ENCODE data around the gene AASDHPPT.

The AASDHPPT gene

GRCh38 chr11:106061249-106061784, 16.1 kb upstream of the AASDHPPT start:
- Histone ChIP-seq H3K9ac (ENCODE audit: low read depth, low read length) (no peak overlapping the region), H3K4me3 (ENCODE audit: low read length) (no peak overlapping the region), H3K27me3 (ENCODE audit: control insufficient read depth, insufficient read depth, low read length) (no peaks in the 10 kb centered on the region), H3K4me2 (ENCODE audit: low read length) (no peak overlapping the region), H3K4me1 (ENCODE audit: control insufficient read depth, insufficient read depth, low read length) (no peaks in the 10 kb centered on the region), H3K36me3 (ENCODE audit: insufficient read depth, low read length) (no peaks in the 10 kb centered on the region), H3K9me3 (replicated peaks; ENCODE audit: low read length) (no peaks in the 10 kb centered on the region)

GRCh38 chr11:106061954-106062949, 15.2 kb upstream of the AASDHPPT start:
- H3K9me3 ChIP-seq (replicated peaks; ENCODE audit: low read length) = no peaks in the 10 kb centered on the region
- no peaks in the 10 kb centered on the region for H3K4me1 ChIP-seq (ENCODE audit: control insufficient read depth, insufficient read depth, low read length)
- no peak overlapping the region for H3K4me3 ChIP-seq (ENCODE audit: low read length)
- no peaks in the 10 kb centered on the region for H3K27me3 ChIP-seq (ENCODE audit: control insufficient read depth, insufficient read depth, low read length)
- no peaks in the 10 kb centered on the region for H3K36me3 ChIP-seq (ENCODE audit: insufficient read depth, low read length)
- no peak overlapping the region for H3K4me2 ChIP-seq (ENCODE audit: low read length)
- no peak overlapping the region for H3K9ac ChIP-seq (ENCODE audit: low read depth, low read length)

GRCh38 chr11:106063009-106063408, 14.5 kb upstream of the AASDHPPT start:
- H3K9ac ChIP-seq (ENCODE audit: low read depth, low read length) = no peak overlapping the region
- H3K4me2 ChIP-seq (ENCODE audit: low read length) = no peak overlapping the region
- no peak overlapping the region for H3K4me3 ChIP-seq (ENCODE audit: low read length)
- H3K4me1 ChIP-seq (ENCODE audit: control insufficient read depth, insufficient read depth, low read length) = no peaks in the 10 kb centered on the region
- no peaks in the 10 kb centered on the region for H3K36me3 ChIP-seq (ENCODE audit: insufficient read depth, low read length)
- H3K27me3 ChIP-seq (ENCODE audit: control insufficient read depth, insufficient read depth, low read length) = no peaks in the 10 kb centered on the region
- no peaks in the 10 kb centered on the region for H3K9me3 ChIP-seq (replicated peaks; ENCODE audit: low read length)

- H3K36me3 ChIP-seq (ENCODE audit: insufficient read depth, low read length) = no peaks in the 10 kb centered on the region
- no peaks in the 10 kb centered on the region for H3K9me3 ChIP-seq (replicated peaks; ENCODE audit: low read length)
- no peak overlapping the region for H3K4me2 ChIP-seq (ENCODE audit: low read length)
- no peak overlapping the region for H3K9ac ChIP-seq (ENCODE audit: low read depth, low read length)
- H3K4me1 ChIP-seq (ENCODE audit: control insufficient read depth, insufficient read depth, low read length) = no peaks in the 10 kb centered on the region
- no peaks in the 10 kb centered on the region for H3K27me3 ChIP-seq (ENCODE audit: control insufficient read depth, insufficient read depth, low read length)
- no peak overlapping the region for H3K4me3 ChIP-seq (ENCODE audit: low read length)
Observed at GRCh38 chr11:106070606-106071005, 6.9 kb upstream of the AASDHPPT start.

GRCh38 chr11:106072804-106073203, 4.7 kb upstream of the AASDHPPT start:
- Histone ChIP-seq H3K27me3 (ENCODE audit: control insufficient read depth, insufficient read depth, low read length) (no peaks in the 10 kb centered on the region), H3K9me3 (replicated peaks; ENCODE audit: low read length) (no peaks in the 10 kb centered on the region), H3K9ac (ENCODE audit: low read depth, low read length) (no peak overlapping the region), H3K4me2 (ENCODE audit: low read length) (no peak overlapping the region), H3K4me1 (ENCODE audit: control insufficient read depth, insufficient read depth, low read length) (peaks cover 3% of the 10 kb centered on the region), H3K36me3 (ENCODE audit: insufficient read depth, low read length) (no peaks in the 10 kb centered on the region), H3K4me3 (ENCODE audit: low read length) (no peak overlapping the region)

GRCh38 chr11:106076171-106076918, 1.1 kb upstream of the AASDHPPT start:
- peaks cover 3% of the 10 kb centered on the region for H3K4me1 ChIP-seq (ENCODE audit: control insufficient read depth, insufficient read depth, low read length)
- peak overlapping the region; percentile 89 for H3K4me3 ChIP-seq (ENCODE audit: low read length)
- H3K9me3 ChIP-seq (replicated peaks; ENCODE audit: low read length) = no peaks in the 10 kb centered on the region
- peak overlapping the region; percentile 93 for H3K4me2 ChIP-seq (ENCODE audit: low read length)
- no peaks in the 10 kb centered on the region for H3K27me3 ChIP-seq (ENCODE audit: control insufficient read depth, insufficient read depth, low read length)
- peak overlapping the region; percentile 64 for H3K9ac ChIP-seq (ENCODE audit: low read depth, low read length)
- H3K36me3 ChIP-seq (ENCODE audit: insufficient read depth, low read length) = peaks cover 19% of the 10 kb centered on the region

- Histone ChIP-seq H3K27me3 (ENCODE audit: control insufficient read depth, insufficient read depth, low read length) (no peaks in the 10 kb centered on the region), H3K4me2 (ENCODE audit: low read length) (peak within 1 kb of the TSS; percentile 93), H3K9ac (ENCODE audit: low read depth, low read length) (peak within 1 kb of the TSS; percentile 95), H3K9me3 (replicated peaks; ENCODE audit: low read length) (no peaks in the 10 kb centered on the region), H3K4me1 (ENCODE audit: control insufficient read depth, insufficient read depth, low read length) (peaks cover 3% of the 10 kb centered on the region), H3K36me3 (ENCODE audit: insufficient read depth, low read length) (peaks cover 21% of the 10 kb centered on the region), H3K4me3 (ENCODE audit: low read length) (peak within 1 kb of the TSS; percentile 89)
Observed at GRCh38 chr11:106076919-106077608, 398 bp upstream of the AASDHPPT start, which contains the start of gene KBTBD3. Gene KBTBD3, minus strand, starts transcription at chr11:106077347. Its CDS starts 18,250 bp downstream, at chr11:106059097.

GRCh38 chr11:106082096-106082495, 4.6 kb downstream of the AASDHPPT start:
- Histone ChIP-seq H3K4me3 (ENCODE audit: low read length) (no peak overlapping the region), H3K4me2 (ENCODE audit: low read length) (no peak overlapping the region), H3K9ac (ENCODE audit: low read depth, low read length) (no peak overlapping the region), H3K27me3 (ENCODE audit: control insufficient read depth, insufficient read depth, low read length) (no peaks in the 10 kb centered on the region), H3K36me3 (ENCODE audit: insufficient read depth, low read length) (peaks cover 34% of the 10 kb centered on the region), H3K4me1 (ENCODE audit: control insufficient read depth, insufficient read depth, low read length) (peaks cover 7% of the 10 kb centered on the region), H3K9me3 (replicated peaks; ENCODE audit: low read length) (no peaks in the 10 kb centered on the region)

- Histone ChIP-seq H3K4me3 (ENCODE audit: low read length) (no peak overlapping the region), H3K27me3 (ENCODE audit: control insufficient read depth, insufficient read depth, low read length) (no peaks in the 10 kb centered on the region), H3K4me2 (ENCODE audit: low read length) (no peak overlapping the region), H3K9me3 (replicated peaks; ENCODE audit: low read length) (no peaks in the 10 kb centered on the region), H3K9ac (ENCODE audit: low read depth, low read length) (no peak overlapping the region), H3K4me1 (ENCODE audit: control insufficient read depth, insufficient read depth, low read length) (peaks cover 15% of the 10 kb centered on the region), H3K36me3 (ENCODE audit: insufficient read depth, low read length) (peaks cover 25% of the 10 kb centered on the region)
Observed at GRCh38 chr11:106086135-106086534, 8.7 kb downstream of the AASDHPPT start.

- Histone ChIP-seq H3K9me3 (replicated peaks; ENCODE audit: low read length) (no peaks in the 10 kb centered on the region), H3K4me3 (ENCODE audit: low read length) (no peak overlapping the region), H3K27me3 (ENCODE audit: control insufficient read depth, insufficient read depth, low read length) (no peaks in the 10 kb centered on the region), H3K4me1 (ENCODE audit: control insufficient read depth, insufficient read depth, low read length) (peaks cover 15% of the 10 kb centered on the region), H3K4me2 (ENCODE audit: low read length) (no peak overlapping the region), H3K36me3 (ENCODE audit: insufficient read depth, low read length) (peaks cover 27% of the 10 kb centered on the region), H3K9ac (ENCODE audit: low read depth, low read length) (no peak overlapping the region)
Observed at GRCh38 chr11:106086850-106087249, 9.4 kb downstream of the AASDHPPT start.

Data from skeletal muscle satellite cell (primary cell).